ENCODE data around the gene MACROD1.

DNA sequence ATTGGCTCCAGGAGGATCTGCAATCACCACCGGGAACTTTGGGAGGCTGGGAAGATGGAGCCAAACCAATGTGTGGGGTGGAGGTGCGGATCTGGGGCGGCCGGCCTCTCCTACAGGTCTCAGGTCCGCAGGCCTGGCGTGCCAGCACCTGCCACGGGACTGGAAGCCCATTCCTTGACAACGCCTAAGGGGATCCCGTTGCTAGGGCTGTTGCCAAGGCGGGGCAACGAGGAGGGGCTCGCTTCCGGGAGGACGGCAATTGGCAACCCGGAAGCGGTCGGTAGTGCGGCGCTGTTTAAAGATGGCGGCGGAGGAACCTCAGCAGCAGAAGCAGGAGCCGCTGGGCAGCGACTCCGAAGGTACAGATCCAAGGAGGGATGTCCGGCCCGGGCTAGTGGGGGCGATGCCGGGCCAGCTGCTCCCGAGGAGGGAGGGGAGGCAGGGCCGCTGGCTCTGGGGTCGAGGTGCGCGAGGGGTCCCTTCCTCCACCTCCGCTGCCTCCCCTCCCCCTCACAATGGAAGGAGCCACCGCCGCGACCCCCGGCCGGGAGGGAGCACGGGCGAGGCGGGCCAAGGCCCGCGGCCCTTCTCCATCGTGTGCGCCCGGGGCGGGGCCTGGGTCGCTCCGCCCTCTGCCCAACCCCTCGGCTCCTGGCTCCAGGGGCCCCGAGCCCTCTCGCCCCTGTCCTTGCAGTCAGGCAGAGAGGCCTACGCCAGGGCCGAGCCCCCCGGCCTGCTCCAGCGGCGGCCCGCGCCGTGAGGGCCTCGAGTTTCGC, 179.6 kb downstream of the MACROD1 start, which contains the start of gene OTUB1:
- TF ChIP-seq, protein P1, sequence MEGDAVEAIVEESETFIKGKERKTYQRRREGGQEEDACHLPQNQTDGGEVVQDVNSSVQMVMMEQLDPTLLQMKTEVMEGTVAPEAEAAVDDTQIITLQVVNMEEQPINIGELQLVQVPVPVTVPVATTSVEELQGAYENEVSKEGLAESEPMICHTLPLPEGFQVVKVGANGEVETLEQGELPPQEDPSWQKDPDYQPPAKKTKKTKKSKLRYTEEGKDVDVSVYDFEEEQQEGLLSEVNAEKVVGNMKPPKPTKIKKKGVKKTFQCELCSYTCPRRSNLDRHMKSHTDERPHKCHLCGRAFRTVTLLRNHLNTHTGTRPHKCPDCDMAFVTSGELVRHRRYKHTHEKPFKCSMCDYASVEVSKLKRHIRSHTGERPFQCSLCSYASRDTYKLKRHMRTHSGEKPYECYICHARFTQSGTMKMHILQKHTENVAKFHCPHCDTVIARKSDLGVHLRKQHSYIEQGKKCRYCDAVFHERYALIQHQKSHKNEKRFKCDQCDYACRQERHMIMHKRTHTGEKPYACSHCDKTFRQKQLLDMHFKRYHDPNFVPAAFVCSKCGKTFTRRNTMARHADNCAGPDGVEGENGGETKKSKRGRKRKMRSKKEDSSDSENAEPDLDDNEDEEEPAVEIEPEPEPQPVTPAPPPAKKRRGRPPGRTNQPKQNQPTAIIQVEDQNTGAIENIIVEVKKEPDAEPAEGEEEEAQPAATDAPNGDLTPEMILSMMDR (IDR thresholded peaks at IDR 0.05), result no peak
- peak in 1 of 2 donors; percentile 16 for TF ChIP-seq POLR2A (IDR thresholded peaks at IDR 0.05)
